Inflammatory macrophage treated with lipopolysaccharide for 1 hour (primary cell): ENCODE data around the gene TMEM43.
"Not testable (repeated sequence)": the region's sequence is repeated elsewhere in the genome, so short reads cannot be mapped to it uniquely, and the experiment has no call there.

Source experiments
- DNase-seq, 2 donors: peaks; one replicate each; pipeline ENCODE4 v3.0.0-alpha.2; 2020 to 2022

The TMEM43 gene

GRCh38 chr3:14124615-14125192 is at the start of gene TMEM43, which contains the start of gene CHCHD4:
TMEM43 (plus strand) TSS chr3:14125052; CDS start chr3:14125194, 142 bp downstream.
CHCHD4 (minus strand) TSS chr3:14124870; CDS start chr3:14124676, 194 bp downstream.
- DNase-seq: peak; percentile 99

GRCh38 chr3:14075233-14075632 is 49.6 kb upstream of the TMEM43 start:
- DNase-seq: not testable (repeated sequence)

- no peak for DNase-seq
Measured at GRCh38 chr3:14077310-14077709, 47.5 kb upstream of the TMEM43 start.

DNA sequence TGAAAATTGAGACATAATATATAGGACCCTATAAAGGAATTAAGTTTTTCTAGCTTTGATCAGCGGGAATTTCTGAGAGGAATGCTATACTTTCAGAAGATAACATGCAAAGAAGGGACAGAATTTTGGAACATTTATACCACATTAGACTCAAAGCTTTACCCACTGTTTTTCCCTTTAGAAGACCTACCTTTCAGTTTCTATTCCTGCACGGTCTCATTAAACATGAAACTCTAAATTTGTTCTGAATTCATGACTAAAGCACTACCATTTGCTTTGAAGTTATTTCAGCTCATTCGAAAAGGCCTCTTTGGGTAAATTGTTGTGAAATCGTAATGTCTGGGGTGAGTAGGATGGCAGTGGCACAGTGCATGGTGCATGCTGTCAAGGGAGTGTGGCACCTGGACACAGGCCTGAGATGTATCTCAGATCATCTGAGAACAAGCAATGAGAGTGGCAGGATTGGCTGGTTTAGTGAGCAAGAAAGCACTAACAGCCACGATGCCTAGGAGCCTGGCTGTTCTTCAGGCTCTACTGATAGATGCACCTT is 42.7 kb upstream of the TMEM43 start:
- DNase-seq: no peak

- DNase-seq: not testable (repeated sequence)
Measured at GRCh38 chr3:14087461-14087860, 37.4 kb upstream of the TMEM43 start.

DNA sequence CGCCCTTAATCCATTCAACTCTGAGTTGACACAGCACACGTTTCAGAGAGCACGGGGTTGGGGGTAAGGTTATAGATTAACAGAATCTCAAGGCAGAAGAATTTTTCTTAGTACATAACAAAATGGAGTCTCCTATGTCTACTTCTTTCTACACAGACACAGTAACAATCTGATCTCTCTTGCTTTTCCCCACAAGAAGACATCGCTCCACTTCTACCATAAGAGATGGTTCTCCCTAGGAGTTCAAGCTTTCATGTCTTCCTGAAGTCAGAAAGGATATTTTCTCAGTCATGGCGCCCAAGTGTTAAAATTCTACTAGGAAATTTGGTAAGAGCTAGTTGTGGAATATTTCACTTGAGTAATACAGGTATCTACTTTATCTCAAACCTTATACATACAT is 32.9 kb upstream of the TMEM43 start:
- not testable (repeated sequence) for DNase-seq

GRCh38 chr3:14092464-14092863 is 32.4 kb upstream of the TMEM43 start:
- DNase-seq: no peak

DNA sequence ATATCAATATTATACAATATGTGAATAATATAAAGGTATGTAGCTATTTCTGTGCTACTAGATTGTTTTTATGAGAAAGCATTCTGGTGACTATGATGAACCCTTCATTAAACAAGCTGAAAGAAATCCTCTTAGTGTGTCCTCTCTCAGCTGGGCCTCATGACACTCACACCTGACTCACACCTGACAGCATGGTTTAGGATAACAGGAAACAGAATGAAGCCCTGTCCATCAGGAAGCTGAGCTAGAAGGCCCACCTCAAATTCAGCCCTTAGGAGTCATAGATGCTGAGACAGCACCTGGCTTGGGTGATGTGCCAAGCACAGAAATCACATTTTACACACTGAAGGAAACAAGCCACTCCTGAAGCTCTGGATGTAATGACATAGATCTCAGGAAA is 31.0 kb upstream of the TMEM43 start:
- no peak for DNase-seq

- no peak for DNase-seq
Measured at GRCh38 chr3:14096742-14097141, 28.1 kb upstream of the TMEM43 start.

GRCh38 chr3:14097616-14098391 is 27.0 kb upstream of the TMEM43 start:
- no peak for DNase-seq

DNA sequence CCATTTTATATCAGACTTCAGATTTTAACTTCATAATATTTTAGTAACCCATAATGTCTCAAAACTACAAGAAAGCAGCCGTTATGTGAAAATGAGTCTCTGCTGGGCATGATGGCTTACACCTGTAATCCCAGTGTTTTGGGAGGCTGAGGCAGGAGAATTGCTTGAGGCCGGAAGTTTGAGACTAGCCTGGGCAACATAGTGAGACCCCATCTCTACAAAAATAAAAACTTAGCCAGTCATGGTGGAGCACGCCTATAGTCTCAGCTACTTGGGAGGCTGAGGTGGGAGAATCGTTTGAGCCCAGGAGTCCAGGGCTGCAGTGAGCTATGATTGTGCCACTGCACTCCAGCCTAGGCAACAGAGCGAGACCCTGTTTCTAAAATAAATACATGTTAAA is 15.0 kb upstream of the TMEM43 start:
- not testable (repeated sequence) for DNase-seq

DNA sequence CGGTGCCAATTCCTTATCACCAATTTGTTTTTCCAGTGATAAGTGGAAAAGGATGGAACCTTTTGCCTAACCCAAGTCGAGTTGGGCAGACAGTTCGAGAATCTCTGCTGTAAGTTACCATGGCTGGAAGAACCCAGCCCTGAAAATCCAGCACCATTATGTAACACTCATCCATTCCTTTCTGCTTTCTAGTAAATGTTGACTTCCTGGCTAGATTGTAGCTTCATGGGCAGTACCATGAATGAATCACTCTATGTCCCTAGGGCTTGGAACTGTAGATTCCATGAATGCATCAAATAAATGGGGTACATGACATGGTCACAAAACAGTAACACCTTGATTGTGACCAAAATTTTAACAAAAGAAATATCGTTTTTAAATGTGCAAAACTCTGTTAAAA is 14.2 kb upstream of the TMEM43 start:
- no peak for DNase-seq

DNA sequence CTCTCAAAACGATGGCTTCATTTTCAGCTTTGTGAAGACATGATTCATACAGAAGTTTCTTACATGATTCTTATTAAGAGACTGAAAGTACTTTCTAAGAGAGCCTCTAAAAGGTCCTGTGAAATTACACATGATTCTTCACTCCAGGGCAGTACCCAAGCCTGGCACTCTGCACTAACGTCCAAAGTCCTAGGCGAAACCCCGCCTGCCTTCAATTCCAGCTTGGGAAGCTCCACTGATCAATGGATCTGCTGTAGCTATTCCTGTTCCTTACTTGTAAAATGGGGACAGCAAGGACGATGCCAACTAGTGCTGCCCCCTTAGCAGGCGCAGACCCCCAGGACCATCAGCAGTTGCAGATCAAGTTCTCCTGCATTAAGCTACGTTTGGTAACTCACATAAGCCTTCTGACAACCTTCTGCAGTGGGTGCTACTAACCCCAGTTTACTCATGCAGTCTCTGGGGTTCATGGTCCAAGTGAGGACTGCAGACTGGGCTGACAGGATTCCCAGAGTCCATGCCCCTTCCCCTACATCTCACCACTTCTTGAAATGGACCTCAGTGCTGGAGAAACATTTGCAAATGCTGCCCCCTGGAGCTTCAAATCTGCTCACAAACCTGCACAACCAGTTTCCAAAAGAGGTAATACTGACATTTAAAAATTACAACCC is 10.8 kb upstream of the TMEM43 start:
- DNase-seq: no peak

GRCh38 chr3:14117468-14118399 is 7.1 kb upstream of the TMEM43 start:
- no peak for DNase-seq

GRCh38 chr3:14118400-14119381 is 6.2 kb upstream of the TMEM43 start:
- no peak for DNase-seq

GRCh38 chr3:14119651-14120050 is 5.2 kb upstream of the TMEM43 start:
- DNase-seq: no peak

- DNase-seq: no peak
Measured at GRCh38 chr3:14120111-14120920, 4.5 kb upstream of the TMEM43 start.

DNA sequence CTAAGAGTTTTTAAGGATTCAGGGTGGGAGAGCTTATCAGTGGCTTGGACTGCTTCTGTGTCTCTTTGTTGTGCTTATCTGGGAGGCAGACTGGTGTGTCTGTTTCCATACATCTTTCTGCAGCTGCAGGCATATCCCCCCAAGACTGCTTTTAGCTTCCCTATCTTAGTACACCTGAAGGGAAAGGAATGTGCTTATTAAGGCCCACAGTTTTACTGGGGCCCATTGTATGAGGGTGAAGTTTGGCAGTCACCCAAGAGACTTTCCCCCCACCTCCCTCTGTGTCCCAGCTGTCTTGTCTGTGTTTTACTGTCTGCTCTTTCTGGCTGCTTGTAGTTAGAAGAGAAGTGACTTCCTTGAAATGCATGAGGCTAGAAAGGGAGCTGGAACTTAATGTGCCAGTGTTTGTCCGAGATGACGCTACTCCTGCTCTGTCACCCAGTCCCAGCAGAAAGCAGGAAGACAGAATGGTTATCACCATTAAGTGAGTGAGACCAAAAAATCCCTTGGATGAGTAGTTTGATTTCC is 3.9 kb upstream of the TMEM43 start:
- not testable (repeated sequence) for DNase-seq

DNA sequence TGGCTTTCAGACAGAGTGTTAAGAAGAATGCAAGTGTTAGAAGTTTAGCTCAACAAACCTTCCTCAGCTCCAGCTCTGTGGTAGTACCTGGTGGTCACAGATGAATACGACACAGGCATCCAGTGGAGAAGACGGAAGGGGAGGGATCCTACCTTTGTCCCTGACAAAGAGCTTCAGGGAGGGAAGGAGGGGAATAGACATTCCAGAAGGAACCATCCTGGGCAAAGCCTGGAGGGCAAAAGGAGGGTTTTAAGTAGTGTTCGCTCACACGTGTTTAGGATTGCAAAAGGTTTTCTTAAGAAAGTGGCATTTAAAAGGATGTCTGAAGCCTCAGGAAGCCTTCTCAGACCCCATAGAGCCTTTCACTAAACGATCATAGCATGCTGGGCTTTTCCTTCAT is 3.0 kb upstream of the TMEM43 start:
- DNase-seq: no peak

- no peak for DNase-seq
Measured at GRCh38 chr3:14122301-14122700, 2.6 kb upstream of the TMEM43 start.
